Ovary (tissue), 9 donors: ENCODE measurements around the gene LTO1. TPM values are rescaled to one million over a fixed set of nuclear protein-coding genes. Genes with fewer than 3 reads are reported as not detected.

Experiments
- DNase-seq, 5 donors: peaks; one replicate each; pipeline ENCODE4 v3.0.0-alpha.2; 2019 to 2020
- H3K27ac ChIP-seq, 2 donors: fragments of 200-600 bp; one replicate each; pipeline versions ENCODE4 v1.5.1 to v1.8.0; 2019 to 2022
- H3K27me3 ChIP-seq: fragments of 200-600 bp; one replicate; pipeline ENCODE4 v1.8.0; 2022
- H3K36me3 ChIP-seq: fragments of 200-600 bp; sonication (generic); one replicate; pipeline ENCODE4 v1.5.1; 2019
- H3K4me1 ChIP-seq: one replicate; pipeline ENCODE4 v1.8.1; 2013; ENCODE audit warnings: mild to moderate bottlenecking, moderate library complexity; ENCODE audit not compliant: insufficient read depth
- H3K4me3 ChIP-seq: fragments of 200-600 bp; sonication (generic); one replicate; pipeline ENCODE4 v1.5.1; 2017
- H3K9me3 ChIP-seq, 2 donors: fragments of 200-600 bp in 1 of 2; sonication (generic) in 1 of 2; one replicate each; pipeline versions ENCODE4 v1.5.1 to v1.8.1; 2013 to 2019; ENCODE audit warnings: mild to moderate bottlenecking in 1 of 2, moderate library complexity in 1 of 2
- EP300 ChIP-seq: sonication (generic); formaldehyde crosslinking; IDR thresholded peaks from one replicate; pipeline ENCODE4 v1.6.1; 2017; ENCODE audit warnings: antibody characterized with exemption
- POLR2A ChIP-seq: fragments of 450-650 bp; IDR thresholded peaks from one replicate; pipeline ENCODE4 v1.6.1; 2017; ENCODE audit warnings: antibody characterized with exemption, mild to moderate bottlenecking, moderate library complexity
- WGBS, 3 donors: extraction: QIAGEN DNeasy Blood & Tissue Kit in 1 of 3; methylation state at CpG; one replicate each; pipeline versions ENCODE4 v1.1.5 to v1.1.7; 2013 to 2017; 5-methylcytosine and 5-hydroxymethylcytosine counted together
- intact Hi-C, 4 donors: fragments of 100-400 bp; cut with DNase I; formaldehyde crosslinking; loops; one replicate each; pipeline versions ENCODE4 v1.11.0 to v1.15.1; 2022 to 2023
- polyA plus RNA-seq, 2 donors: library from polyadenylated mRNA; stranded (reverse); fragments of 200-250 nt in 1 of 2; fragments of 350-450 nt in 1 of 2; fragmentation: Illumina TruSeq in 1 of 2; extraction: RNeasy Lipid Tissue Mini Kit (QIAGEN cat#74804) in 1 of 2; gene quantifications; one replicate each; pipeline ENCODE4 v1.2.3, GENCODE V29; 2013 to 2014
- total RNA-seq, 7 donors: library from RNA; depleted of rRNA in 2 of 7; stranded (reverse); fragments of >200 nt in 2 of 7; fragmentation: NEBNext Ultra II Directional in 3 of 7; extraction: Animal tissue kit (Norgen Biotek cat#: 25700) in 3 of 7; gene quantifications; one replicate each; pipeline versions ENCODE4 v1.1.0 to v1.2.4, GENCODE V29; 2016 to 2023
- TF ChIP-seq, protein P1 (sequence below), 3 donors: fragments of 450-650 bp in 2 of 3; fragments of 200-600 bp in 1 of 3; IDR thresholded peaks; one replicate each; pipeline versions ENCODE4 v1.5.1 to v1.8.0; 2016 to 2022; ENCODE audit warnings: antibody characterized with exemption in 3 of 3, mild to moderate bottlenecking in 1 of 3
- donor health status: DM: no; HTN: no; CAD: no; lungs with moderate emphysema.
- donor health status: DM: no; HTN: no; CAD: no.
- donor health status: Bipolar disorder and iron deficiency.
- donor health status: DM: yes; HTN: yes; CAD: no.
- donor health status: DM: no; HTN: no; CAD: no.
- donor health status: DM: yes; HTN: yes; CAD: no.

Gene LTO1
- total and polyA plus RNA-seq, 9 donors, result 13.4 to 29.9 (median 19.8) TPM

DNA sequence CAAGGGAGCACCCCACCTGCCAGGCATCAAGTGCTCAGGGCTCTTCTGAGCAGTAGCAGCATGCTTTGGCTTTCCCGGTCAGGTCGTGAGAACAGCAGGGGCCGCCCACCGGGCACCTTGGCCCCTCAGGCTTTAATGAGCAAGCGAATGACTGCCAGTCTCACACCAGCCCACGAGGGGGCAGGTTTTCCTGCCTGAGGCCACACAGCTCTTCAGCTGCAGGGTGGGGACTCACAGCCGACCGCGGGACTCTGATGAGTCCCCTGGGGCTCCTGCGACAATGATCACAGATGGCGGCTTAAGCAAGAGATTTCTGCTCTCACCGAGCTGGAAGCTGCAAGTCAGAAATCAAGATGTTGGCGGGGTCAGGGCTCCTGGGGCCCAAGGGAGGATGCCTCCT is 43.0 kb upstream of the LTO1 start:
- H3K4me1 ChIP-seq, result no peaks in the 10 kb centered on the region
- no peaks in the 10 kb centered on the region for H3K9me3 ChIP-seq
- H3K27ac ChIP-seq, result no peak overlapping the region
- intact Hi-C loops, result no loop called here
- WGBS, 3 donors, result 2 to 3% (median 3%) methylated on average over 13 of the region's 13 CpGs
- DNase-seq, result no peak
- TF ChIP-seq, protein P1, sequence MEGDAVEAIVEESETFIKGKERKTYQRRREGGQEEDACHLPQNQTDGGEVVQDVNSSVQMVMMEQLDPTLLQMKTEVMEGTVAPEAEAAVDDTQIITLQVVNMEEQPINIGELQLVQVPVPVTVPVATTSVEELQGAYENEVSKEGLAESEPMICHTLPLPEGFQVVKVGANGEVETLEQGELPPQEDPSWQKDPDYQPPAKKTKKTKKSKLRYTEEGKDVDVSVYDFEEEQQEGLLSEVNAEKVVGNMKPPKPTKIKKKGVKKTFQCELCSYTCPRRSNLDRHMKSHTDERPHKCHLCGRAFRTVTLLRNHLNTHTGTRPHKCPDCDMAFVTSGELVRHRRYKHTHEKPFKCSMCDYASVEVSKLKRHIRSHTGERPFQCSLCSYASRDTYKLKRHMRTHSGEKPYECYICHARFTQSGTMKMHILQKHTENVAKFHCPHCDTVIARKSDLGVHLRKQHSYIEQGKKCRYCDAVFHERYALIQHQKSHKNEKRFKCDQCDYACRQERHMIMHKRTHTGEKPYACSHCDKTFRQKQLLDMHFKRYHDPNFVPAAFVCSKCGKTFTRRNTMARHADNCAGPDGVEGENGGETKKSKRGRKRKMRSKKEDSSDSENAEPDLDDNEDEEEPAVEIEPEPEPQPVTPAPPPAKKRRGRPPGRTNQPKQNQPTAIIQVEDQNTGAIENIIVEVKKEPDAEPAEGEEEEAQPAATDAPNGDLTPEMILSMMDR (IDR thresholded peaks at IDR 0.05), result no peak
- TF ChIP-seq POLR2A (no peak), EP300 (no peak)
- H3K27me3 ChIP-seq, result no peaks in the 10 kb centered on the region
- H3K4me3 ChIP-seq, result no peak overlapping the region
- no peaks in the 10 kb centered on the region for H3K36me3 ChIP-seq

DNA sequence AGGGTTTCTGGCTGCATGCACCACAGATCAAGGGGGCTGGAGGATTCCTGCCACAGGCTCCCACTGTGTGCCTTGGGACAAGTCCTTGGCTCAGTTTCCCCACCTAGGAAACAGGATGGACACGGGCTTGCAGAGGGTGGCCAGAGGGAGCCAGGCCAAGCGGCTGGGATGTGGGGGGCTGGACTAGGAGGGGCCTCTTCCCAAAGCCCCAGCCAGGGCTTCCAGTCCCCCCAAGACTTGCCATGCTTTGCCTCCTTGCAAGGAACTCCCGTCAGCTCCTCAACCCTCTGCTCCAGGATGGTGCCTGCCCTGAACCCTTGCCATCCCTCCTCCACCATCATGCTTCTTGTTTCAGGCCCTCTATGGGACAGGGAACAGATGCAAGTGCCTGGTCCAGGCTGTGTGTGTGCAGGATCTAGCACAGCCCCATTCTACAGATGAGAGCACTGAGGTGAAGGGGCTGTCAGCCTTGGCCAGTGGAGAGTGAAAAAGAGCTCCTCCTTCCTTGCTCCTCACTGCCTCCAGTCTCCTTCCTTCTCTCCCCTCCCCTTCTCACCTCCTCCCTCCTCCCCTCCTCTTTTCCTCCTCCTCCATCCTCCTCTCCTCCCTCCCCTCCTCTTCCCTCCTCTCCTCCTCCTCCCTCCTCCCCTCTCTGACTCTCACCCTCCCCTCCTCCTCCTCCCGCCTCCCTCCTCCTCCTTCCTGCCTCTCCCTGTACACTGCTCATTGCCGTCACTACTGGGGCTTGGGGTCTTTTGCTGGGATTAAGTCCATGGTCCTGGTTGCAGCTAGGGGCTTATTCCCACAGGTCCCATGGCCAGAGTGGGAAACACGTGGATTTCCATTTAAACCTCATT is 42.0 kb upstream of the LTO1 start:
- intact Hi-C loops, result no loop called here
- Histone ChIP-seq H3K27me3 (no peaks in the 10 kb centered on the region), H3K27ac (no peak overlapping the region), H3K4me1 (no peaks in the 10 kb centered on the region), H3K4me3 (no peak overlapping the region), H3K9me3 (no peaks in the 10 kb centered on the region), H3K36me3 (no peaks in the 10 kb centered on the region)
- DNase-seq, result no peak
- TF ChIP-seq EP300 (no peak), POLR2A (no peak)
- TF ChIP-seq, protein P1 (IDR thresholded peaks at IDR 0.05), result no peak
- WGBS, 3 donors, result 40 to 49% (median 46%) methylated on average over 6 of the region's 6 CpGs

DNA sequence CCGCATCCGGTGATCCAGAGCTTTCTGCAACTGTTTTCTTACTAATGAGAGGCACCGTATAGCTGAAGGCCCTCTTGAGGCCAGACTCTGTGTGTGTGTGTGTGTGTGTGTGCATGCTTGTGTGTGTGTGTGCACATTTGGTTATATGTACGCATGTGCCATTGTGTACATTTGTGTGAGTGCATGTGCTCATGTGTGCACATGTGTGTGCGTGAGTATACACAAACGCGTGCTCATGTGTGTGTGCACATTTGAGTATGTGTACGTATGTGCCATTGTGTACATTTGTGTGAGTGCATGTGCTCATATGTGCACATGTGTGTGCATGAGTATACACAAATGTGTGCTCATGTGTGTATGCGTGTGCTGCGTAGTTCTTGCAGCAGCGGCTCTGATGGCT is 40.9 kb upstream of the LTO1 start:
- no peak overlapping the region for H3K4me3 ChIP-seq
- intact Hi-C loops, result no loop called here
- H3K27me3 ChIP-seq, result no peaks in the 10 kb centered on the region
- H3K27ac ChIP-seq, result no peak overlapping the region
- WGBS, 3 donors, result 73 to 76% (median 74%) methylated on average over 11 of the region's 11 CpGs
- no peaks in the 10 kb centered on the region for H3K9me3 ChIP-seq
- TF ChIP-seq POLR2A (no peak), EP300 (no peak)
- TF ChIP-seq, protein P1 (IDR thresholded peaks at IDR 0.05), result no peak
- no peaks in the 10 kb centered on the region for H3K4me1 ChIP-seq
- no peak for DNase-seq
- H3K36me3 ChIP-seq, result no peaks in the 10 kb centered on the region

DNA sequence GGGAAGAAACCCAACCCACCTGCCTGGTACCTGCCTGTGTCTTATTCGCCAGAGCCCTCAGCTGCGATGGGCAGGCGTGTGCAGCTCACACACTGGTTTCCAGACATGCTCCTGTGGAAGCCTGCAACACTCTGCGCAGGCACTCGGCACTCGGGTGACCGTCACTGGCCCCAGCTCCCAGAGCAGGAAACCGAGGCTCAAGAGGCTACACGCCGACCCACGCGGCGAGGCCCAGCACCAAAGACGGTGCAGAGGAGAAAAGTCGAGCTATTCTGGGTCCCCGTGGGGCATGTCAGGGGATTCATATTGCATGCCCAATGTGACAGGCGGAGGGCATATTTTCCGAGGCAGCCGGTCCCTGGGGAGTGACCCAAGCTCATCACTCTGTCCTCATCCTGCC is 40.3 kb upstream of the LTO1 start:
- Histone ChIP-seq H3K4me1 (no peaks in the 10 kb centered on the region), H3K36me3 (no peaks in the 10 kb centered on the region), H3K4me3 (no peak overlapping the region), H3K9me3 (no peaks in the 10 kb centered on the region), H3K27ac (no peak overlapping the region), H3K27me3 (no peaks in the 10 kb centered on the region)
- WGBS, 3 donors, result 67 to 81% (median 80%) methylated on average over 19 of the region's 19 CpGs
- intact Hi-C loops, result no loop called here
- TF ChIP-seq EP300 (no peak), POLR2A (no peak)
- TF ChIP-seq, protein P1 (IDR thresholded peaks at IDR 0.05), result no peak
- no peak for DNase-seq
